K562 (cell line): ENCODE results near the gene ZNF275. TPM values are rescaled to one million over a fixed set of nuclear protein-coding genes. Genes with fewer than 3 reads are reported as not detected.

ENCODE experiments used
- ATAC-seq: fragments of 200-7000 bp; cut with Tn5 transposase; 3 replicates; pipeline ENCODE4 v1.9.1; 2020; ENCODE audit warnings: moderate library complexity
- BruUV-seq: library from RNA; stranded (reverse); fragments of 400-500 nt; replicated peaks from 2 replicates; lab custom pipeline; 2021; lab: Mats Ljungman, UMichigan
- CTCF ChIA-PET: fragments of 300-600 bp; formaldehyde crosslinking; extraction: SDS; loops from one replicate; lab custom pipeline; 2021; ENCODE audit warnings: low intra/inter-chr PET ratio; lab: Yijun Ruan, JAX
- POLR2A ChIA-PET: fragments of 300-600, 350-650 bp; sonication (Branson Sonifier 250); formaldehyde crosslinking; extraction: SDS; loops from one replicate; lab custom pipeline; 2021; ENCODE audit warnings: antibody characterized with exemption, inconsistent platforms; lab: Yijun Ruan, JAX
- DNase-seq, 4 experiments: peaks; one replicate each; pipeline versions ENCODE4 v3.0.0 to v3.0.0-alpha.2; 2011 to 2018; ENCODE audit warnings: low spot score in 3 of 4, mixed read lengths in 3 of 4; ENCODE audit errors: extremely low read depth in 1 of 4
- FAIRE-seq: peaks from 2 replicates; lab custom pipeline; 2011; peaks lifted over from hg19 to GRCh38; lab: Jason Lieb, UNC
- H2AFZ ChIP-seq: 2 replicates; pipeline ENCODE4 v1.6.0; 2011; ENCODE audit warnings: low read depth, low read length, control low read depth, inconsistent platforms
- H3K27ac ChIP-seq: fragments of 200-600 bp; 3 replicates; pipeline ENCODE4 v1.8.0; 2011; ENCODE audit warnings: low read depth, mild to moderate bottlenecking, control low read depth, inconsistent platforms, low read length, moderate library complexity, mixed read lengths; ENCODE audit errors: extremely low read depth
- H3K27me3 ChIP-seq, 2 experiments: fragments of 300-600 bp in 1 of 2; 2 replicates in 1 of 2; 3 replicates in 1 of 2; pipeline versions ENCODE4 v1.6.0 to v1.8.0; 2011; ENCODE audit warnings: inconsistent platforms in 2 of 2, low read length in 2 of 2, mild to moderate bottlenecking in 1 of 2, mixed read lengths in 1 of 2, moderate library complexity in 1 of 2; ENCODE audit not compliant: control insufficient read depth in 2 of 2, insufficient read depth in 2 of 2
- H3K36me3 ChIP-seq: fragments of 300-600 bp; 3 replicates; pipeline ENCODE4 v1.8.0; 2011; ENCODE audit warnings: mild to moderate bottlenecking, low read length, inconsistent platforms; ENCODE audit not compliant: control insufficient read depth, insufficient read depth
- H3K4me1 ChIP-seq, 2 experiments: fragments of 200-600 bp in 1 of 2; replicated peaks in 1 of 2; 2 replicates in 1 of 2; 3 replicates in 1 of 2; pipeline versions ENCODE4 v1.5.1 to v1.8.0; 2011; ENCODE audit warnings: inconsistent platforms in 2 of 2, low read length in 2 of 2, mild to moderate bottlenecking in 1 of 2, mixed read lengths in 1 of 2, moderate library complexity in 1 of 2; ENCODE audit not compliant: control insufficient read depth in 2 of 2, insufficient read depth in 2 of 2
- H3K4me2 ChIP-seq: 2 replicates; pipeline ENCODE4 v1.6.1; 2011; ENCODE audit warnings: low read length, control low read depth, inconsistent platforms, mixed read lengths; ENCODE audit not compliant: insufficient read depth
- H3K4me3 ChIP-seq: fragments of 200-600 bp; sonication (generic), shearing (Covaris generic); 2 replicates; pipeline ENCODE4 v1.5.1; 2016; ENCODE audit warnings: control low read depth, inconsistent platforms
- H3K79me2 ChIP-seq: fragments of 200-600 bp; 3 replicates; pipeline ENCODE4 v1.8.0; 2011; ENCODE audit warnings: low read length, inconsistent platforms; ENCODE audit not compliant: control insufficient read depth, insufficient read depth
- H3K9ac ChIP-seq, 2 experiments: 2 replicates each; pipeline versions ENCODE4 v1.6.0 to v1.6.1; 2011; ENCODE audit warnings: low read depth in 2 of 2, low read length in 2 of 2, control low read depth in 1 of 2, inconsistent platforms in 1 of 2, mild to moderate bottlenecking in 1 of 2, mixed read lengths in 1 of 2; ENCODE audit not compliant: insufficient read depth in 1 of 2
- H3K9me1 ChIP-seq: one replicate; pipeline ENCODE4 v1.6.0; 2011; ENCODE audit warnings: inconsistent platforms, mild to moderate bottlenecking, low read length, moderate library complexity; ENCODE audit not compliant: control insufficient read depth, insufficient read depth
- H3K9me3 ChIP-seq: replicated peaks from 2 replicates; pipeline ENCODE4 v1.5.1; 2011; ENCODE audit warnings: low read depth, low read length, inconsistent platforms; ENCODE audit not compliant: control insufficient read depth, insufficient read depth
- H4K20me1 ChIP-seq: replicated peaks from 2 replicates; pipeline ENCODE4 v1.6.1; 2011; ENCODE audit warnings: low read length, inconsistent platforms, mixed read lengths; ENCODE audit not compliant: control insufficient read depth, insufficient read depth
- ESRRA ChIP-seq: fragments of 450-650 bp; IDR thresholded peaks from 2 replicates; pipeline ENCODE4 v1.6.1; 2014; ENCODE audit warnings: low read depth, mild to moderate bottlenecking, moderate library complexity, borderline replicate concordance
- SP1 ChIP-seq: sonication (generic); formaldehyde crosslinking; IDR thresholded peaks from 2 replicates; pipeline ENCODE4 v1.8.1; 2022; ENCODE audit warnings: mild to moderate bottlenecking, missing genetic modification reagents
- STAG1 ChIP-seq: sonication (generic); formaldehyde crosslinking; IDR thresholded peaks from 2 replicates; pipeline ENCODE4 v1.5.0; 2020; ENCODE audit warnings: missing genetic modification reagents, borderline replicate concordance
- WGBS: fragments of 100-300 bp; shearing (Covaris generic); methylation state at CpG from one replicate; pipeline ENCODE4 v1.1.6; 2016; ENCODE audit warnings: low coverage, mixed read lengths; ENCODE audit not compliant: insufficient coverage; ENCODE audit errors: missing lambda C conversion rate; 5-methylcytosine and 5-hydroxymethylcytosine counted together
- in situ Hi-C: fragments of 300-500 bp; cut with MboI; formaldehyde crosslinking; loops from 4 replicates; pipeline ENCODE4 v1.15.0; 2018; ENCODE audit warnings: inconsistent platforms, mixed read lengths
- intact Hi-C: fragments of 100-400 bp; cut with micrococcal nuclease; formaldehyde crosslinking; loops from 2 replicates; pipeline ENCODE4 v1.14.2; 2022
- polyA plus RNA-seq, 8 experiments: library from polyadenylated mRNA; depleted of rRNA in 4 of 8; stranded (reverse) in 5 of 8; unstranded in 3 of 8; fragments of >200 nt; fragmentation: Nextera tagmentation in 2 of 8; fragmentation: Illumina TruSeq in 1 of 8; extraction: Ambion mirVana in 2 of 8; extraction: Trizol in 1 of 8; gene quantifications; 2 replicates each; pipeline versions ENCODE4 v1.2.1 to v1.2.3, GENCODE V29; 2011 to 2014; ENCODE audit warnings: inconsistent platforms in 1 of 8, missing spikeins in 1 of 8
- total RNA-seq, 7 experiments: library from RNA; depleted of rRNA in 6 of 7; stranded (reverse); fragments of >200 nt in 6 of 7; fragmentation: Illumina TruSeq in 2 of 7; extraction: Trizol in 2 of 7; gene quantifications; 2 replicates each; pipeline versions ENCODE4 v1.2.1 to v1.2.3, GENCODE V29; 2011 to 2021; ENCODE audit warnings: low replicate concordance in 1 of 7
- TF ChIP-seq, protein P1 (sequence below): fragments of 250-450 bp; sonication (Bioruptor Pico); IDR thresholded peaks from 2 replicates; pipeline ENCODE4 v1.5.0; 2021; ENCODE audit warnings: mild to moderate bottlenecking, borderline replicate concordance

ZNF275 gene
- total and polyA plus RNA-seq, 9 of the 15 experiments (the other 6 are each of a cell fraction or from before 2014, with no cell fraction given): 2.1 to 19.1 (median 12.0) TPM

GRCh38 chrX:153317306-153317705 is 16.6 kb upstream of the ZNF275 start (continued):
- no peak for TF ChIP-seq ESRRA
- TF ChIP-seq, protein P1, sequence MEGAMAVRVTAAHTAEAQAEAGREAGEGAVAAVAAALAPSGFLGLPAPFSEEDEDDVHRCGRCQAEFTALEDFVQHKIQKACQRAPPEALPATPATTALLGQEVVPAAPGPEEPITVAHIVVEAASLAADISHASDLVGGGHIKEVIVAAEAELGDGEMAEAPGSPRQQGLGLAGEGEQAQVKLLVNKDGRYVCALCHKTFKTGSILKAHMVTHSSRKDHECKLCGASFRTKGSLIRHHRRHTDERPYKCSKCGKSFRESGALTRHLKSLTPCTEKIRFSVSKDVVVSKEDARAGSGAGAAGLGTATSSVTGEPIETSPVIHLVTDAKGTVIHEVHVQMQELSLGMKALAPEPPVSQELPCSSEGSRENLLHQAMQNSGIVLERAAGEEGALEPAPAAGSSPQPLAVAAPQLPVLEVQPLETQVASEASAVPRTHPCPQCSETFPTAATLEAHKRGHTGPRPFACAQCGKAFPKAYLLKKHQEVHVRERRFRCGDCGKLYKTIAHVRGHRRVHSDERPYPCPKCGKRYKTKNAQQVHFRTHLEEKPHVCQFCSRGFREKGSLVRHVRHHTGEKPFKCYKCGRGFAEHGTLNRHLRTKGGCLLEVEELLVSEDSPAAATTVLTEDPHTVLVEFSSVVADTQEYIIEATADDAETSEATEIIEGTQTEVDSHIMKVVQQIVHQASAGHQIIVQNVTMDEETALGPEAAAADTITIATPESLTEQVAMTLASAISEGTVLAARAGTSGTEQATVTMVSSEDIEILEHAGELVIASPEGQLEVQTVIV (CRISPR knock-in tag): no peak
- TF ChIP-seq, all 486 proteins: peak for 0

- no peak overlapping the region for H3K4me2 ChIP-seq
- POLR2A ChIA-PET: no interaction called here
- FAIRE-seq (no peak), DNase-seq (no peak)
- in situ Hi-C loops: loop anchor here (10.0 kb wide), 1 partner anchor 333 kb away; no protein-coding TSS in a partner anchor
- no peak overlapping the region for H3K9ac ChIP-seq
- WGBS: 49% methylated on average over 13 of the region's 20 CpGs
- no peaks in the 10 kb centered on the region for H4K20me1 ChIP-seq
- H3K36me3 ChIP-seq: no peaks in the 10 kb centered on the region
- H3K9me3 ChIP-seq: no peaks in the 10 kb centered on the region
- no peaks in the 10 kb centered on the region for H3K9me1 ChIP-seq
- no peak overlapping the region for H3K4me3 ChIP-seq
- TF ChIP-seq STAG1 (CRISPR knock-in tag): no peak
- no peak for TF ChIP-seq SP1
- TF ChIP-seq, all 486 proteins: peak for 0
- H3K4me1 ChIP-seq: peaks cover 0 to 11% of the 10 kb centered on the region in 2 experiments; a peak in 2 of 5 replicates
- ATAC-seq: no peak
- intact Hi-C loops: loop anchor here (5.0 kb wide), 1 partner anchor 256 kb away; no protein-coding TSS in a partner anchor
- H3K79me2 ChIP-seq: no peaks in the 10 kb centered on the region
- CTCF ChIA-PET: no interaction called here
- H2AFZ ChIP-seq: no peak overlapping the region
- H3K27ac ChIP-seq: no peak overlapping the region
- no peaks in the 10 kb centered on the region; a peak in 1 of 5 replicates for H3K27me3 ChIP-seq
- no TSS peak for BruUV-seq
These were observed 15.8 kb upstream of the ZNF275 start for GRCh38 chrX:153317996-153318722.
